CD14-positive monocyte (primary cell): ENCODE measurements around the gene DPF3. TPM values are rescaled to one million over a fixed set of nuclear protein-coding genes. Genes with fewer than 3 reads are reported as not detected.
"Not testable (repeated sequence)": the region's sequence is repeated elsewhere in the genome, so short reads cannot be mapped to it uniquely, and the experiment has no call there.

Experiments used
- DNase-seq, 3 donors: peaks; one replicate each; pipeline ENCODE4 v3.0.0-alpha.2; 2011 to 2022
- H2AFZ ChIP-seq: 2 replicates; pipeline ENCODE4 v1.6.0; 2012; ENCODE audit warnings: mild to moderate bottlenecking, low read depth, low read length, inconsistent platforms; ENCODE audit not compliant: insufficient read depth, poor library complexity, severe bottlenecking
- H3K27ac ChIP-seq, 2 donors: 1 replicate in 1 of 2; 2 replicates in 1 of 2; pipeline ENCODE4 v1.5.1; 2012 to 2013; ENCODE audit warnings: low read length in 2 of 2, control low read depth in 1 of 2, inconsistent platforms in 1 of 2, low read depth in 1 of 2, mild to moderate bottlenecking in 1 of 2
- H3K27me3 ChIP-seq, 2 donors: one replicate each; pipeline versions ENCODE4 v1.6.0 to v1.6.1; 2011 to 2013; ENCODE audit warnings: low read length in 2 of 2; ENCODE audit not compliant: control insufficient read depth in 2 of 2, insufficient read depth in 2 of 2
- H3K36me3 ChIP-seq, 2 donors: replicated peaks in 1 of 2; 1 replicate in 1 of 2; 2 replicates in 1 of 2; pipeline versions ENCODE4 v1.5.1 to v1.6.1; 2012 to 2013; ENCODE audit warnings: low read length in 2 of 2, control low read depth in 1 of 2, inconsistent platforms in 1 of 2, mild to moderate bottlenecking in 1 of 2; ENCODE audit not compliant: insufficient read depth in 2 of 2, control insufficient read depth in 1 of 2
- H3K4me1 ChIP-seq, 2 donors: 1 replicate in 1 of 2; 2 replicates in 1 of 2; pipeline versions ENCODE4 v1.5.1 to v1.6.1; 2012 to 2013; ENCODE audit warnings: low read length in 2 of 2, control low read depth in 1 of 2, inconsistent platforms in 1 of 2, mild to moderate bottlenecking in 1 of 2, moderate library complexity in 1 of 2; ENCODE audit not compliant: insufficient read depth in 2 of 2, control insufficient read depth in 1 of 2
- H3K4me2 ChIP-seq: replicated peaks from 2 replicates; pipeline ENCODE3; 2012; ENCODE audit warnings: low read length, moderate library complexity, mild to moderate bottlenecking; ENCODE audit not compliant: poor library complexity, severe bottlenecking; ENCODE audit errors: extremely low read depth
- H3K4me3 ChIP-seq, 3 experiments: fragments of 200-600 bp in 1 of 3; sonication (generic) in 1 of 3; replicated peaks in 1 of 3; 1 replicate in 2 of 3; 2 replicates in 1 of 3; pipeline ENCODE4 v1.5.1; 2011 to 2013; ENCODE audit warnings: low read length in 3 of 3, mild to moderate bottlenecking in 3 of 3, control low read depth in 2 of 3, low read depth in 2 of 3, inconsistent platforms in 1 of 3, moderate library complexity in 1 of 3
- H3K79me2 ChIP-seq: 2 replicates; pipeline ENCODE4 v1.6.0; 2012; ENCODE audit warnings: mild to moderate bottlenecking, control low read depth, inconsistent platforms, low read length, moderate library complexity; ENCODE audit not compliant: insufficient read depth
- H3K9ac ChIP-seq: 2 replicates; pipeline ENCODE4 v1.6.0; 2017; ENCODE audit warnings: low read length, mild to moderate bottlenecking; ENCODE audit not compliant: insufficient read depth, poor library complexity, severe bottlenecking
- H3K9me3 ChIP-seq, 2 donors: replicated peaks in 1 of 2; 1 replicate in 1 of 2; 2 replicates in 1 of 2; pipeline versions ENCODE4 v1.5.1 to v1.6.1; 2012 to 2013; ENCODE audit warnings: low read length in 2 of 2, control low read depth in 1 of 2; ENCODE audit not compliant: control insufficient read depth in 1 of 2, insufficient read depth in 1 of 2
- H4K20me1 ChIP-seq: 2 replicates; pipeline ENCODE4 v1.6.0; 2012; ENCODE audit warnings: mild to moderate bottlenecking, low read length, control low read depth, moderate library complexity; ENCODE audit not compliant: insufficient read depth
- H3K27ac Mint-ChIP-seq, 7 donors: one replicate each; pipeline ENCODE4 v1.8.0; 2020; ENCODE audit warnings: mild to moderate bottlenecking in 7 of 7, mixed read lengths in 7 of 7, moderate library complexity in 6 of 7, inconsistent platforms in 2 of 7
- H3K27me3 Mint-ChIP-seq, 3 donors: one replicate each; pipeline ENCODE4 v1.8.0; 2021 to 2022; ENCODE audit warnings: low read depth in 3 of 3, mild to moderate bottlenecking in 3 of 3, mixed read lengths in 3 of 3, moderate library complexity in 3 of 3, inconsistent platforms in 1 of 3
- H3K36me3 Mint-ChIP-seq, 2 donors: one replicate each; pipeline ENCODE4 v1.8.0; 2020; ENCODE audit warnings: mixed read lengths in 2 of 2, inconsistent platforms in 1 of 2, mild to moderate bottlenecking in 1 of 2
- H3K4me1 Mint-ChIP-seq: one replicate; pipeline ENCODE4 v1.8.0; 2020; ENCODE audit warnings: mild to moderate bottlenecking, mixed read lengths
- H3K4me3 Mint-ChIP-seq, 2 donors: one replicate each; pipeline ENCODE4 v1.8.0; 2020; ENCODE audit warnings: mild to moderate bottlenecking in 2 of 2, mixed read lengths in 2 of 2, moderate library complexity in 1 of 2
- H3K9me3 Mint-ChIP-seq, 7 donors: one replicate each; pipeline ENCODE4 v1.8.0; 2020 to 2022; ENCODE audit warnings: mixed read lengths in 7 of 7, mild to moderate bottlenecking in 6 of 7, moderate library complexity in 6 of 7, inconsistent platforms in 2 of 7
- CTCF ChIP-seq: fragments of 200-600 bp; IDR thresholded peaks from one replicate; pipeline ENCODE4 v1.8.0; 2022; ENCODE audit warnings: antibody characterized with exemption, mild to moderate bottlenecking
- WGBS: methylation state at CpG from one replicate; pipeline ENCODE4 v1.1.5; 2013; ENCODE audit warnings: missing lambda C conversion rate; ENCODE audit not compliant: insufficient coverage; 5-methylcytosine and 5-hydroxymethylcytosine counted together
- intact Hi-C, 2 donors: fragments of 100-400 bp; cut with micrococcal nuclease; formaldehyde crosslinking; loops; one replicate each; pipeline versions ENCODE4 v1.15.0 to v1.15.1; 2023
- polyA plus RNA-seq, 3 donors: library from polyadenylated mRNA; depleted of rRNA in 1 of 3; unstranded in 2 of 3; stranded (reverse) in 1 of 3; fragments of 300-500 nt in 2 of 3; fragments of >200 nt in 1 of 3; fragmentation: Illumina TruSeq in 2 of 3; gene quantifications; 1 replicate in 2 of 3; 2 replicates in 1 of 3; pipeline ENCODE4 v1.2.3, GENCODE V29; 2012 to 2021

DPF3 gene
- polyA plus RNA-seq, 3 donors: 0.33 to 0.39 TPM; not detected in 1

DNA sequence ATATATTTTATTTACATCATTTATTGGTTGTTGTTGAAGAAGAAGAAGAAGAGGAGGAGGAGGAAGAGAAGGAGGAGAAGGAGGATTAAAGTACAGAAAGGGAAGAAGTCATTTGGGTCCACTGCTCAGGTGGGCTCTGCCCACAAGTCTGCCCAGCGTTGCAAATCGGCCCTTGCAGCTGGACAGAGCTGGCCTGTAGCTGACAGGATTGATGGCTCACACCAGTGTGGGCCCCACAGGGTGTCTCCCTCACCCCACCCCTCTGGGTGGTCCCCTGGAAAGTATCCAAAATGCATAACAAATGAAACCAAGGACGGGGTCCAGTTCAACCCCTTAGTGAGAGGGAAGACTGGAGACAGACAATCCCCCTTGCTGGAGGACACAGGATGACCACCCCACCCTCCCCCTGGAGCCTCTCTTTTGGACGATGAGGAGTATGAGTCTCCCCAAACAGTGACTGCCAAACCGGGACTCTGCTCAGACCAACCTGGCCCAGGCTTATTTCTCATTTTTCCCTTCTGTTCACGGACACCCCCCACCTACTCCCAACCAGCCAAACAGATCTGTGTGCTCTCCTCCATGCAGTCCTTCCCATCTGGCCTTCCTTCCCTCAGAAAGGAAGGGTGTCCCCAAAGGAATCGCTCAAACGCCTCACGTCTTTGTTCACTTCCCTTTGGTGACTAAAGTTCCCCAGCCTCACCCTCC lies 17.7 kb downstream of the DPF3 start:
- H3K27ac ChIP-seq: no peak overlapping the region
- H3K9me3 Mint-ChIP-seq: peaks cover 13 to 23% (median 21%) of the 10 kb centered on the region in 7 donors
- peak overlapping the region in 1 of 7 donors; percentile 9 for H3K27ac Mint-ChIP-seq
- H3K27me3 ChIP-seq: no peaks in the 10 kb centered on the region
- no peaks in the 10 kb centered on the region for H3K79me2 ChIP-seq
- no peaks in the 10 kb centered on the region for H4K20me1 ChIP-seq
- no peak overlapping the region for H3K4me2 ChIP-seq
- no peak overlapping the region for H3K4me3 ChIP-seq
- H3K27me3 Mint-ChIP-seq: peaks cover 4 to 7% (median 7%) of the 10 kb centered on the region in 3 donors
- no peaks in the 10 kb centered on the region for H3K4me1 ChIP-seq
- no peak overlapping the region for H2AFZ ChIP-seq
- no peaks in the 10 kb centered on the region for H3K36me3 Mint-ChIP-seq
- peaks cover 9 to 10% of the 10 kb centered on the region in 2 donors for H3K9me3 ChIP-seq
- H3K36me3 ChIP-seq: no peaks in the 10 kb centered on the region
- DNase-seq: no peak
- no peak for TF ChIP-seq CTCF
- 82% methylated on average over 9 of the region's 9 CpGs for WGBS
- H3K9ac ChIP-seq: no peak overlapping the region
- peaks cover 3% of the 10 kb centered on the region for H3K4me1 Mint-ChIP-seq
- intact Hi-C loops: no loop called here
- no peak overlapping the region for H3K4me3 Mint-ChIP-seq

DNA sequence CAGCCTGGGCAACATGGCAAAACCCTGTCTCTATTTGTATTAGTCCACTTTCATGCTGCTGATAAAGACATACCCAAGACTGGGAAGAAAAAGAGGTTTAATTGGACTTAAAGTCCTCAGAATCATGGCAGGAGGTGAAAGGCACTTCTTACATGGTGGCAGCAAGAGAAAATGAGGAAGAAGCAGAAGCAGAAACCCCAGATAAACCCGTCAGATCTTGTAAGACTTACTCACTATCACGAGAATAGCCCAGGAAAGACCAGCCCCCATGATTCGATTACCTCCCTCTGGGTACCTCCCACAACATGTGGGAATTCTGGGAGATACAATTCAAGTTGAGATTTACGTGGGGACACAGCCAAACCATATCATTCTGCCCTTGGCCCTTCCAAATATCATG lies 23.0 kb downstream of the DPF3 start:
- H4K20me1 ChIP-seq, DNase-seq, H2AFZ ChIP-seq, H3K4me2 ChIP-seq, H3K4me3 ChIP-seq, H3K27ac Mint-ChIP-seq, H3K27ac ChIP-seq, intact Hi-C loops, H3K4me3 Mint-ChIP-seq, H3K4me1 Mint-ChIP-seq, H3K36me3 ChIP-seq, H3K79me2 ChIP-seq, H3K9ac ChIP-seq, H3K27me3 ChIP-seq, H3K4me1 ChIP-seq, H3K36me3 Mint-ChIP-seq, H3K27me3 Mint-ChIP-seq: not testable (repeated sequence)
- peaks cover 17 to 29% (median 24%) of the 10 kb centered on the region in 7 donors for H3K9me3 Mint-ChIP-seq
- no CpG with 5 or more reads among the region's 4 CpGs for WGBS
- H3K9me3 ChIP-seq: peaks cover 9 to 10% of the 10 kb centered on the region in 2 donors
